ENCODE data around the gene OR7E24. TPM values are rescaled to one million over a fixed set of nuclear protein-coding genes. Genes with fewer than 3 reads are reported as not detected.
"Not testable (repeated sequence)": the region's sequence is repeated elsewhere in the genome, so short reads cannot be mapped to it uniquely, and the experiment has no call there.

The OR7E24 gene
- total RNA-seq (2022) (not detected in 2 replicates), Bru-seq, nascent RNA (not detected), BruChase-seq, experiment 1, labeled RNA remaining after a 6-hour chase (not detected), BruChase-seq, experiment 2, labeled RNA remaining after a 2-hour chase (not detected)
- long read RNA-seq = 0 reads

DNA sequence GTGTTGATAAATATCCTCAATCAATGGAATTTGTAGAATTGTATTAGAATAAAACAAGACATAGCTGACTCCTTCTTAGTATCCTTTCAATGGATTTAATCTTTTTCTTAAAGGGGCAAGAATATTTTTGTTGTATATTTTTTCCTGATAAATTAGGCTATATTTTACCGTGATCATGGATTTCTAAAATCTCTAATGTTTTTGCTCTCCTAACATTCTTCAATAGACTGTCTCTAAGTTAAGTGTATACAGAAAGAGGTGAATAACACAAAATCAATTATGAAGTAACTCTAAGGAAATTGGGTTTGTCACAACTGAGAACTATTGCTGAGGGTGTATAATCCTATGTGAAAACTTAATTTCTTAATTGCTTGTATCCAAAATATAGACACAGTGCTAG is at the start of gene OR7E24:
Gene OR7E24 (plus strand): TSS at position 301 of the 400 bp plus-strand sequence. CDS start 114 bp downstream, outside the sequence.
- Mint-ChIP-seq H3K4me3 (ENCODE audit: low read depth, unreplicated experiment) (no peak within 1 kb of the TSS), H3K9me3 (ENCODE audit: low read depth, unreplicated experiment) (peaks cover 14% of the 10 kb centered on the region), H3K36me3 (ENCODE audit: insufficient read depth, unreplicated experiment) (no peaks in the 10 kb centered on the region), H3K27ac (ENCODE audit: unreplicated experiment) (no peak within 1 kb of the TSS), H3K27me3 (ENCODE audit: unreplicated experiment) (no peaks in the 10 kb centered on the region), H3K4me1 (ENCODE audit: low read depth, unreplicated experiment) (no peaks in the 10 kb centered on the region)
- TF ChIP-seq, protein P1, sequence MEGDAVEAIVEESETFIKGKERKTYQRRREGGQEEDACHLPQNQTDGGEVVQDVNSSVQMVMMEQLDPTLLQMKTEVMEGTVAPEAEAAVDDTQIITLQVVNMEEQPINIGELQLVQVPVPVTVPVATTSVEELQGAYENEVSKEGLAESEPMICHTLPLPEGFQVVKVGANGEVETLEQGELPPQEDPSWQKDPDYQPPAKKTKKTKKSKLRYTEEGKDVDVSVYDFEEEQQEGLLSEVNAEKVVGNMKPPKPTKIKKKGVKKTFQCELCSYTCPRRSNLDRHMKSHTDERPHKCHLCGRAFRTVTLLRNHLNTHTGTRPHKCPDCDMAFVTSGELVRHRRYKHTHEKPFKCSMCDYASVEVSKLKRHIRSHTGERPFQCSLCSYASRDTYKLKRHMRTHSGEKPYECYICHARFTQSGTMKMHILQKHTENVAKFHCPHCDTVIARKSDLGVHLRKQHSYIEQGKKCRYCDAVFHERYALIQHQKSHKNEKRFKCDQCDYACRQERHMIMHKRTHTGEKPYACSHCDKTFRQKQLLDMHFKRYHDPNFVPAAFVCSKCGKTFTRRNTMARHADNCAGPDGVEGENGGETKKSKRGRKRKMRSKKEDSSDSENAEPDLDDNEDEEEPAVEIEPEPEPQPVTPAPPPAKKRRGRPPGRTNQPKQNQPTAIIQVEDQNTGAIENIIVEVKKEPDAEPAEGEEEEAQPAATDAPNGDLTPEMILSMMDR (IDR thresholded peaks at IDR 0.05; ENCODE audit: unreplicated experiment) = no peak
- no peak for DNase-seq
- BruUV-seq (replicated peaks) = no TSS peak
- CTCF ChIA-PET = no interaction called here
- intact Hi-C loops (cut with micrococcal nuclease; ENCODE audit: unreplicated experiment) = no loop called here

DNA sequence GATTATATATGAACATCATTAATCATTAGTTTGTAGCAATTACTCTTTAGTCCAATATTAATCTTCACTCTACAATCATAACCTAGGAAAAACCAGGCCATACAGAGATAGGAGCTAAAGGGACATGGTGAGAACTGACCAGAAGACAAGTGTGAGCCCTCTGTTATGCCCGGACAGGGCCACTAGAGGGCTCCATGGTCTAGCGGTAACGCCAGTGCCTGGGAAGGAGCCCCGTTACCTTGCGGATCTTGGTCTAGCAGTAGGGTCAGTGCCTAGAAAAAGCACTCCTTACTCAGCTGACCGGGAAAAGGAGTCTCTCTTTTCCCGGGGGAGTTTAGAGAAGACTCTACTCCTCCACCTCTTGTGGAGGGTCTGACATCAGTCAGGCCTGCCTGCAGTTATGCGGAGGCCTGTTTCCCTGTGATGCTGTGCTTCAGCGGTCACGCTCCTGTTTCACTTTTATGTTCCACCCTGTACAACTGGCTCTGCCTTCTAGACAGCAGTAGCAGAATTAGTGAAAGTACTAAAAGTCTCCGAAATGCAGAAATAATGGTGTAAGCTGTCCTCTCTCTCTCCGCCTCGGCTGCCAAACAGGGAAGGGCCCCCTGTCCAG is 45.1 kb upstream of the OR7E24 start:
- intact Hi-C loops (cut with micrococcal nuclease; ENCODE audit: unreplicated experiment) = loop anchor here (2.0 kb wide), 2 partner anchors 69 to 591 kb away; no protein-coding TSS in a partner anchor
- CTCF ChIA-PET = no interaction called here
- Mint-ChIP-seq H3K36me3 (ENCODE audit: insufficient read depth, unreplicated experiment) (no peaks in the 10 kb centered on the region), H3K9me3 (ENCODE audit: low read depth, unreplicated experiment) (peaks cover 3% of the 10 kb centered on the region), H3K27ac (ENCODE audit: unreplicated experiment) (no peak overlapping the region), H3K4me1 (ENCODE audit: low read depth, unreplicated experiment) (no peaks in the 10 kb centered on the region), H3K4me3 (ENCODE audit: low read depth, unreplicated experiment) (no peak overlapping the region), H3K27me3 (ENCODE audit: unreplicated experiment) (no peaks in the 10 kb centered on the region)
- TF ChIP-seq, protein P1 (IDR thresholded peaks at IDR 0.05; ENCODE audit: unreplicated experiment) = peak; percentile 49
- no TSS peak for BruUV-seq (replicated peaks)
- DNase-seq = peak; percentile 64

DNA sequence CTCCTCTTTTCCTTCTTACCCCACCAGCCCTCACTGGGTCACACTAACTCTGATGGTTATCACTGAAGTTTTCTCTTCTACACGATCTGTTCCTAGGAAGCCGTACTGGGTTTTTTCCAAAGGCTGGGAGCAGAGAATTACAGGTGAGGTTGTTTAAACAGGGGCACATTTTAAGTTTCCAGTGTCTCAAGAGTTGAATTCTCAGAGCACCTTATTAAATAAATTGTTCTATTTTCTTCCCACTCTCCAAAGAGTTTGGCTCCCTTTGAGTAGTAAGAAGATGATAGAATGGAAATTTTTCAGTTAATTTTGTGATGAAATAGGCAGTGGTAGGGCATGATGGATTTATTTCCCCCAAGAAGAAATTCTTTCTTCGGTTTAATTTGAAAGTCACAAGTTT is 31.2 kb upstream of the OR7E24 start, which contains the start of gene OR7D4:
Gene OR7D4 (minus strand): TSS at position 101 of the 400 bp plus-strand sequence. CDS start 4,752 bp downstream, outside the sequence.
- TF ChIP-seq, protein P1 (IDR thresholded peaks at IDR 0.05; ENCODE audit: unreplicated experiment) = no peak
- H3K36me3 Mint-ChIP-seq (ENCODE audit: insufficient read depth, unreplicated experiment) = no peaks in the 10 kb centered on the region
- no peaks in the 10 kb centered on the region for H3K4me1 Mint-ChIP-seq (ENCODE audit: low read depth, unreplicated experiment)
- no peaks in the 10 kb centered on the region for H3K27me3 Mint-ChIP-seq (ENCODE audit: unreplicated experiment)
- no peak for DNase-seq
- intact Hi-C loops (cut with micrococcal nuclease; ENCODE audit: unreplicated experiment) = no loop called here
- H3K9me3 Mint-ChIP-seq (ENCODE audit: low read depth, unreplicated experiment) = peaks cover 13% of the 10 kb centered on the region
- BruUV-seq (replicated peaks) = no TSS peak
- CTCF ChIA-PET = no interaction called here
- H3K4me3 Mint-ChIP-seq (ENCODE audit: low read depth, unreplicated experiment) = no peak within 1 kb of the TSS
- H3K27ac Mint-ChIP-seq (ENCODE audit: unreplicated experiment) = no peak within 1 kb of the TSS

DNA sequence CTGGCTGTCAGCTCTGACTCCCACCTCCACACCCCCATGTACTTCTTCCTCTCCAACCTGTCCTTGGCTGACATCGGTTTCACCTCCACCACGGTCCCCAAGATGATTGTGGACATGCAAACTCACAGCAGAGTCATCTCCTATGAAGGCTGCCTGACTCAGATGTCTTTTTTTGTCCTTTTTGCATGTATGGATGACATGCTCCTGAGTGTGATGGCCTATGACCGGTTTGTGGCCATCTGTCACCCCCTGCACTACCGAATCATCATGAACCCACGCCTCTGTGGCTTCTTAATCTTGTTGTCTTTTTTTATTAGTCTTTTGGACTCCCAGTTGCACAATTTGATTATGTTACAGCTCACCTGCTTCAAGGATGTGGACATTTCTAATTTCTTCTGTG is 506 bp downstream of the OR7E24 start:
- Mint-ChIP-seq H3K4me3 (ENCODE audit: low read depth, unreplicated experiment) (no peak overlapping the region), H3K9me3 (ENCODE audit: low read depth, unreplicated experiment) (peaks cover 14% of the 10 kb centered on the region), H3K4me1 (ENCODE audit: low read depth, unreplicated experiment) (no peaks in the 10 kb centered on the region), H3K27me3 (ENCODE audit: unreplicated experiment) (no peaks in the 10 kb centered on the region), H3K36me3 (ENCODE audit: insufficient read depth, unreplicated experiment) (no peaks in the 10 kb centered on the region), H3K27ac (ENCODE audit: unreplicated experiment) (no peak overlapping the region)
- intact Hi-C loops (cut with micrococcal nuclease; ENCODE audit: unreplicated experiment) = no loop called here
- TF ChIP-seq, protein P1 (IDR thresholded peaks at IDR 0.05; ENCODE audit: unreplicated experiment) = no peak
- DNase-seq = no peak
- BruUV-seq (replicated peaks) = no TSS peak
- CTCF ChIA-PET = no interaction called here

DNA sequence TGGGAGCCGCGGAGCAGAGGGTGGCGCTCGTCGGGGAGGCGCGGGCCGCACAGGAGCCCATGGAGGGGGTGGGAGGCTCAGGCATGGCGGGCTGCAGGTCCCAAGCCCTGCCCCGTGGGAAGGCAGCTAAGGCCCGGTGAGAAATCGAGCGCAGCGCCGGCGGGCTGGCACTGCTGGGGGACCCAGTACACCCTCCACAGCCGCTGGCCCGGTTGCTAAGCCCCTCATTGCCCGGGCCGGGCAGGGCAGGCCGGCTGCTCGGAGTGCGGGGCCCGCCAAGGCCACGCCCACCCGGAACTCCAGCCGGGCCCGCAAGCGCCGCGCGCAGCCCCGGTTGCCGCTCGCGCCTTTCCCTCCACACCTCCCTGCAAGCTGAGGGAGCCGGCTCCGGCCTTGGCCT is 32.8 kb downstream of the OR7E24 start:
- peaks cover 12% of the 10 kb centered on the region for H3K9me3 Mint-ChIP-seq (ENCODE audit: low read depth, unreplicated experiment)
- H3K36me3 Mint-ChIP-seq (ENCODE audit: insufficient read depth, unreplicated experiment); intact Hi-C loops (cut with micrococcal nuclease; ENCODE audit: unreplicated experiment); H3K4me1 Mint-ChIP-seq (ENCODE audit: low read depth, unreplicated experiment); H3K27ac Mint-ChIP-seq (ENCODE audit: unreplicated experiment); BruUV-seq (replicated peaks); H3K4me3 Mint-ChIP-seq (ENCODE audit: low read depth, unreplicated experiment); H3K27me3 Mint-ChIP-seq (ENCODE audit: unreplicated experiment); DNase-seq: not testable (repeated sequence)
- CTCF ChIA-PET = interaction anchor here (0.6 kb wide), 1 partner anchor 300 kb away, joined by 3 read pairs; no protein-coding TSS in a partner anchor

Data from Calu3 (cell line).